Activated gamma-delta T cell treated with anti-CD3 and anti-CD28 coated beads, Interleukin-2, amount 50 U/mL, for 16 hours (primary cell): Measurements from ENCODE around the gene DOCK11.
"Not testable (repeated sequence)": the region's sequence is repeated elsewhere in the genome, so short reads cannot be mapped to it uniquely, and the experiment has no call there.

ENCODE experiments used
- DNase-seq: peaks from one replicate; pipeline ENCODE4 v3.0.0-alpha.2; 2020; ENCODE audit warnings: low read depth

Gene DOCK11

DNA sequence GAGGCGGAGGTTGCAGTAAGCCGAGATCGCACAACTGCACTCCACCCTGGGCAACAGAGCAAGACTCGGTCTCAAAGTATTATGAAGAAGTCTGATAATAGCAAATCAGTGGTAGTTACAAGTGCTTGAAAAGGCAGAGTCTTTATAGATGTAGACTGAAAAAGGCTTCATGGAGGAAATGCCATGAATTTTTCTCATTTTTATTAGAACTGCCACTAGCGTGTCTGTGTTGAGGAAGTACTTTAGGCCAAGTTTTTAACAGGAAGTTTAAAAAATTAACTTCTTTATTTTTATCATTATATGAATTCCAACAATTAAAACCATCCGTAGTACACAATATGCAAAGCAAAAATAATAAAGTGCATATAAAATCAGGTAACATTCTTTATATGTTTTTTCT, 199.0 kb downstream of the DOCK11 start:
- DNase-seq, result no peak

- DNase-seq, result no peak
These were observed 203.0 kb downstream of the DOCK11 start for GRCh38 chrX:118698516-118699170.

- no peak for DNase-seq
These were observed 207.1 kb downstream of the DOCK11 start for GRCh38 chrX:118702741-118703140.

DNA sequence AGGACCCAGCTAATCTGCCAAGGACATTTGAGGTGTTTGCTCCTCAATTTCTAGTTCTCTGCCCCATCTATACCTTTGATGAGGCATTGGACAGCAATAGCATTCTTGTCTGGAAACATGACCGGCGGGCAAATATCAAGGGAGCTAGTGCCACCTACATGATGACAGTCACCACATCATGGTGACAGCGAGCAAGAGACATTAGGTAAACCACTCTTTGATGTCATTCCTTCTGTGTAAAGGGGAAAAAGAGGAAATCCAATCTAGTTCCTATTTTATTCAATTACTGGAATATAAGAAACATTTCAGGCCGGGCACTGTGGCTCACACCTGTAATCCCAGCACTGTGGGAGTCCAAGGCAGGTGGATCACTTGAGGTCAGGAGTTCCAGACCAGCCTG, 211.1 kb downstream of the DOCK11 start:
- DNase-seq, result no peak

DNA sequence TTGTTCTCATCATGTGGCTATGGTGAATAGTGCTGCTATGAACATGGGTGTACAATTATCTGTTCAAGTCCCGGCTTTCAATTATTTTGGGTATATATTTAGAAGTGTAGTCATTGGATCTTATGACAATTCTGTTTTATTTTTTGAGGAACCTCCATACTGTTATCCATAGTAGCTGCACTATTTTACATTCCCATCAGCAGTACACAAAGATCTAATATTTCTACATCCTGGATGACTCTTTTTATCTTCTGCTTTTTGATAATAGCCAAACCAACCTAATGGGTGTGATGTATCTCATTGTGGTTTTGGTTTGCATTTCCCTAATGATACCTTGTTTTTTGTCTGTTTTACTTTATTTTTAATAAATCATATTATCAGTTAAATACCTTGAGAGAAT, 218.9 kb downstream of the DOCK11 start:
- no peak for DNase-seq

GRCh38 chrX:118715917-118716316, 220.3 kb downstream of the DOCK11 start:
- DNase-seq, result not testable (repeated sequence)

DNA sequence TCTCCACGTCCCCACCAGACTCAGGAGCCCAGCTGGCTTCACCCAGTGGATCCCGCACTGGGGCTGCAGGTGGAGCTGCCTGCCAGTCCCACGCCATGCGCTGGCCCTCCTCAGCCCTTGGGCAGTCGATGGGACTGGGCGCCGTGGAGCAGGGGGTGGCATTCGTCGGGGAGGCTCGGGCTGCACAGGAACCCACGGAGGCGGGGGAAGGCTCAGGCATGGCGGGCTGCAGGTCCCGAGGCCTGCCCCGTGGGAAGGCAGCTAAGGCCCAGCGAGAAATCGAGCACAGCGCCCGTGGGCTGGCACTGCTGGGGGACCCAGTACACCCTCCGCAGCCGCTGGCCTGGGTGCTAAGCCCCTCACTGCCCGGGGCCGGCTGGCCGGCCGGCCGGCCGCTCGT, 221.2 kb downstream of the DOCK11 start:
- DNase-seq, result not testable (repeated sequence)

- DNase-seq, result no peak
These were observed 222.2 kb downstream of the DOCK11 start for GRCh38 chrX:118717678-118718391.

DNA sequence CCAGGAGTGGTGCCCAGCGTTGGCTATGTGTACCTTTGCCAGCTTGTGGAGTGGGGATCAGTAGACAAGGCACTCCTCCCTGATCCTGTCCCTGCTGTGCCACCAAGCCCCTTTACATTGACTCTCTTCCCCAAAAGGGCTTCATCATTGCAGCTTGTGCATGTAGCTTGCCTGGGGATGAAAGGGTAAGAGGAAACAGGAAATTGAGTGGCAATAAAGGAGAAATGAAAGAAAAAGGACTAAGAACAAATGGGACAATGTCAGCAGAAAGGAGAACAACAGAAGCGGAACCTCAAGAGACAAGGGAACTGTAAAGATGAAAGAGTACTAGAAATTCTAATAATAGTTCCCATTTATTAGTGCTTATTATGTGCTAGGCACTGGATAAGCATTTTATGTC, 223.1 kb downstream of the DOCK11 start:
- DNase-seq, result no peak

DNA sequence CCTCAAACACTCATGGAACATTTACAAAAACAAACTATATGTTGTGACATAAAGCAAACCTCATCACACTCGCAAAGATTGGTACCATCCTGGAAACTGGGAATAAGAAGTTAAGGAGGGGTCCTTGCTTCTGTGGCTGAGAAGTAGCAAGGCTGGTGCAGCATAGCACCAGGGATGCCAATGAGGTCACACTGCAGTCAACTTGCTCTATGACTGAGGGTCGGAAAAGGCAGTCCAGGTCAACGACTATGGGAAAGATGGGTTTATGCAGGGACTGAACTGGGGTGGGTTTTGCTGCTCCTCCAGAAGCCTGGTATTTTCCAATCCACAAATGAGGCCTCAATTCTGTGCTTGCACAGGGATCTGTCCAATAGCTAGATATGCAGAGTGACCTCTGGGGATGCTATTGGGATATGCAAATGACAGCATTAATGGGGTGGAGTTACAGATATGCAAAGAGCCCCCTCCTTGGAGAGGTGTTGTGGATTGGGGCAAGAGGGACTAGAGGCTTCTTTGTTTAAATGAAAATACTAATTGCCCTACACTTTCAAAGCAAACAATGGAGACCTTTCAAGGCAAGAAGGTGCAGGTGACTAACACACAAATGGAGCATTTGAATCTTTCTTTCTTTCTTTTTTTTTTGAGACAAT, 224.6 kb downstream of the DOCK11 start:
- no peak for DNase-seq

- DNase-seq, result no peak
These were observed 227.8 kb downstream of the DOCK11 start for GRCh38 chrX:118723376-118723775.

DNA sequence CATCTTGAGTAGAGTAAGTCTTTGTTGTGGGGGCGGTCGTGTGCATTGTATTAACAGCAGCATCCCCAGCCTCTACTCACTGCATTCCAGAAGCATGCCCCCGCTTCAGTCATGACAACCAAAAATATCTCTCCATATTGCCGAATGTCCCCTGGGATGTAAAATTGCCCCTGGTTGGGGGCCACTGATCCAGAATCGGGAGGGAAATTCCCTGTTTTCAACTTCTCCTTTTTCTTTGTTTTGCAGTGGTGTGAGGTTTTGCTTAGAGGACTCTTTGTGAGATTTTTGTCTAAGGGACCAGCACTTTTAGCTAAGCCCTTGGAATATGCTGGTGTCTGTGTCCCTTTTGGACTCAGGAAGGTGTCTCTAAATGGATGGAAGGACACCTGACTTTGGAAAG, 228.8 kb downstream of the DOCK11 start:
- no peak for DNase-seq

DNA sequence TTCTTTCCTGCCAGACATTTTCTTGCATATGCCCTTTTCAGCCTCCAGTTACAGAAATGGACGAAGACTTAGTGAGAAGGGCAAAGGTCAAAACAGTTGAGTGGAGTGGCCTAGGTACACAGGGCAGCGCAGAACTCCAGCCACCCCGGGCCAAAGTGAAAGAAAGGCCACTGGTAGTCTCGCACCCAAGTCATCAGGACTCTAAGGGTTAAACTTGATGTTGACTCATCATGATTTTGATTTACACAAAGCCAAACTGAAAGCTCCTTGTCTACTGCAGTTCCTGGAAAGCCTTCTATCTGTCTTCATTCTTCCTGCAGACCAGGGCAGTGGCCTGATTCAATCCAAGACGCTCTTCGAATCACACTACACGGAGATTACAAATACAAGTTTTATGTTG, 229.2 kb downstream of the DOCK11 start:
- no peak for DNase-seq

GRCh38 chrX:118726396-118726795, 230.8 kb downstream of the DOCK11 start:
- no peak for DNase-seq

DNA sequence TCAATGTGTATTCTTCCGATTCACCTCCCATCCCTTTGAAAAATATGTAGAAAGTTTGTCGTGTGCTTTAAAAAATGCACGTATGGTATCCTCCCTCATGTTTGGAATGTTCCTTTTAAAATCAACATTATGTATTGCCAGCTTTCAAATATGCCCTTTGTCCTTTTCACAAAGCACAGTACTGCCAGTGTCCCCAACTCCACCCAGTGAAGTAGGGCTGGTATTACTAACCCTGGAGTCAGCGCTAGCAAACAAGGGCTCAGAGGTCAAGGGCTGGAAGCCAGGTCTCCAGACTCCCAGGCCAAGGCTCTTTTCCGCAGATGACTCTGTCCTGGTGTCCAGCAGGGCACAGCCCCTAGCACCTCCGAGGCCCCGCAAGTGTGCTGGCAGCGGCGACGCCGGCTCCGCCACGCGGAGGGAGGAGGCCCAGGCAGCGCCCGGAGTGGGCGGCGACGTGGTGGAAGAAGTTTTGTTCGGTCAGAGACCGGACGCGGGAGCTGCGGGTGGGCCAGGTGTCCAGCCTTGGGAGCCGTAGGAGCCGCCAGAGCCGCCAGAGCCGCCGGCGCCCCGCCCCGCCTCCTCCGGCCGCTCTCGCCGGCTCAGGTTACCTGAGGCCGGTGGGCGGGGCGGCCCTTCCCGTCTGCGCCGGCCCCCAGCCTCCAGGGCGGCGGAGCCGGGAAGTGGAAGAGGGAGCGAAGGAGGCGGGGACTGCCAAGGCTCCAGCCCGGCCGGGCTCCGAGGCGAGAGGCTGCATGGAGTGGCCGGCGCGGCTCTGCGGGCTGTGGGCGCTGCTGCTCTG, 231.5 kb downstream of the DOCK11 start, which contains the start of gene IL13RA1:
TSS of gene IL13RA1 (plus strand) at position 720 of the 799 bp plus-strand sequence. CDS start at position 753, 33 bp downstream.
- no peak for DNase-seq

DNA sequence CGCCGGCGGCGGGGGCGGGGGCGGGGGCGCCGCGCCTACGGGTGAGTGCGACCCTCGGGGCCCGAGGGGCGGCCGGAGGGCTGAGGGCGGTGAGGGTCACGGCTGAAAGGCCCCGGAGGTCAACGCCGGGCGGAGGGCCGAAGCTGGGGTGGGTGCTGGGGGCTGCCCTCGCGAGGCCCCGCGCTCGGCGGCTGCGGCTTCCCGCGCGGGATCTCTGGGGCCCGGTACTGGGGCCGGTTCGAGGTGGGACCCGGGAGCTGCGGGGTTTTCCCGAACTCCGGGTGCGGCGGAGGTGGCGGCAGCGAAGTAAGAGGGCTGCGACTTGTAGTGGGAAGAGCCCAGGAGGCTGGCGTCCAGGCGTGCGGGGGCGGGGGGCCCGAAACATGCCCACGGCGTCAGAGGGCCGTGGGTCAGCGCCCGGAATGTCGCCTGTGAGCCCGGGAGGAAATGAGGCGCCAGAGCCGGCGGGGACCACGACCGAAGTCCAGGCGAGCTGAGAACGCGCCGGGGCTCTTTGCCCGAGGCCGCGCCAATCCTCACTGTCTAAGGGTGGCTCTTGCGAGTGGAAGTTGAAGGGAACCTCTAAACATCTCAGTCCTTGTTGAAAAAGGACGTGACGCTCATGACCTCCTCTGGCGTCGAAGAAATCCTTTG, 232.2 kb downstream of the DOCK11 start:
- DNase-seq, result no peak

- DNase-seq, result no peak
These were observed 233.5 kb downstream of the DOCK11 start for GRCh38 chrX:118729042-118729652.

DNA sequence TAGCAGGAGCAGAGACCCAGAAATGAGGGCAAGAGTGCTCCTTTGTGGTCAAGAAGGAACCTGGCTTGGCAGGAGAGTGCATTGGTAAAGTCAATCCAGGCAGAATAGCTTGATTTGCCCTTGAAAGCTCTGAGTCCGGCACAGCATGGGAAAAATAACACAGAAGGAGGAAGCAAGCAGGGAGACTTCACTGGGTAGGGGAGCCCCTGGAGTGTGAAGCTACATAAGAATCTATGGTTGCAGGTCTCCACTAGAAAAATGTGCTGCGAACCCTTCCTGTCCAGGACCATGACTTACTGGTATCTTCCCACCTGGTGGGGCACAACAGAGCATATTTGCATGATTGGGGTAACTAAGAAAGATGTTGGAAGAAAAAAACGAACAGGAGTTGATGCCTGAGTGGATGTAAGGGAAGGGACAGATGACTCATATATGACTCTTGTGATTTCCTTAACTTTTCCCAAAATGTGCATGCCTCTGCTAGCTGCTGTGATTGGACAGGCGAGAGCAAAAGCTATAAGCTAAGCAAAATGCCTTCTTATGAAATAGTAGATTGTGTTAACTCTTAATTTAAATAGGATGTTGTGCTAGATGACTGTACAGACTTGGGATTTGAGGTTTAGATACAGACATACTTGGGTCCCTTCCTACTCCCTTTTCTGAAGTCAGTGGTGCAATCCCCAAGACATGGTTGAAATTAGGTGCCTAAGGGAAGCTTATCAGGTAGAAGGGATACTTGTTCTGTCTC, 235.1 kb downstream of the DOCK11 start:
- DNase-seq, result no peak

- DNase-seq, result not testable (repeated sequence)
These were observed 236.9 kb downstream of the DOCK11 start for GRCh38 chrX:118732551-118732950.

DNA sequence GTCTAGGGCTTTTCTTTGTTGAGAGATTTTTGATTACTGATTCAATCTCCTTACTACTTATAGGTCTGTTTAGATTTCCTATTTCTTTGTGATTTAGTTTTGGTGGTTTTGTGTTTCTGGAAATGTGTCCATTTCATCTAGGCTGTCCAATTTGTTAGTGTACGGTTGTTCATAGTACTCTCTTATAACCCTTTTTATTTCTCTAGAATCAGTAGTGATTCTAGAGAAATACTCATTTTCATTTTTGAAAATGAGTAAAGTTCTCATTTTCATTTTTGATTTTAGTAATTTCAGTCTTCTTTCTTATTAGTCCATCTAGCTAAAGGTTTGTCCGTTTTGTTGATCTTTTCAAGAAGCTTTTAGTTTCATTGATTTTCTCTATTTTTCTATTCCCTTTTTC, 239.3 kb downstream of the DOCK11 start:
- no peak for DNase-seq
